Measurements from ENCODE around the gene RBFOX1.

DNA sequence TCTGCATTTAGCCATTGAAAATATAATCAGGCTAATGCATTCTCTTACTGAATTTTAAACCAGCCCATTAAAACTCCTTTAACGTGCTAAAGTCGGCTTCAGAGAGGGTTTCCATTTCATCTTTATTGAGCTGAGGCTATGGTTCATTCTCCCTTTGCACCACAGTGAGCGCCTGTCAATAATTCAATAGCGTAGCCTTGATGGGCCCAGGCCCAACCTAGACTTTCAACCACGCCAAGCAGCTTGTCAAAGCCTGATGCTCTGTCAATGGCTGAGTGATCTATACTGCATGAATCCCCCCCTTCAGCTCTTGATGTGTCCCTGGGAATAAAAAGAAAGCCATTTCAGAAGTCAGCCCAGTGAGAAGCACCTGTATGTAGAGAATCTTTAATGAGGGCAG, 106.0 kb downstream of the RBFOX1 start:
- TF ChIP-seq TCF12 (IDR thresholded peaks at IDR 0.05; ENCODE audit: low read depth, low read length) (no peak), CTCF (IDR thresholded peaks at IDR 0.05 in 2 of 3, conservative IDR thresholded peaks at IDR 0.05 in 1 of 3; ENCODE audit: control insufficient read depth in 2 of 3, extremely low read depth in 1 of 3, insufficient read depth in 1 of 3, low read depth in 3 of 3, low read length in 3 of 3) (no peak), LARP7 (IDR thresholded peaks at IDR 0.05) (no peak), RAD21 (IDR thresholded peaks at IDR 0.05; ENCODE audit: insufficient read depth, low read depth, low read length) (no peak)

All from GM12878 (cell line).